Tibial artery (tissue), 4 donors: Measurements from ENCODE around the gene LRP1B.

Source experiments
- DNase-seq, 2 donors: peaks; one replicate each; pipeline ENCODE4 v3.0.0-alpha.2; 2019
- H3K27ac ChIP-seq, 2 donors: fragments of 200-600 bp; sonication (generic) in 1 of 2; 1 replicate in 1 of 2; 2 replicates in 1 of 2; pipeline ENCODE4 v1.5.1; 2018 to 2019; ENCODE audit warnings: mild to moderate bottlenecking in 1 of 2
- H3K27me3 ChIP-seq, 2 donors: fragments of 200-600 bp; sonication (generic) in 1 of 2; one replicate each; pipeline versions ENCODE4 v1.5.1 to v1.6.0; 2016 to 2019
- H3K36me3 ChIP-seq, 3 donors: fragments of 200-600 bp; sonication (generic) in 2 of 3; one replicate each; pipeline ENCODE4 v1.5.1; 2016 to 2019; ENCODE audit warnings: mild to moderate bottlenecking in 2 of 3
- H3K4me1 ChIP-seq, 4 donors: fragments of 200-600 bp; sonication (generic) in 2 of 4; 1 replicate in 3 of 4; 2 replicates in 1 of 4; pipeline ENCODE4 v1.5.1; 2016 to 2019
- H3K4me3 ChIP-seq, 2 donors: fragments of 200-600 bp; sonication (generic) in 1 of 2; 1 replicate in 1 of 2; 2 replicates in 1 of 2; pipeline ENCODE4 v1.5.1; 2018 to 2019; ENCODE audit warnings: mild to moderate bottlenecking in 2 of 2
- H3K9me3 ChIP-seq, 3 donors: fragments of 200-600 bp; sonication (generic) in 1 of 3; one replicate each; pipeline ENCODE4 v1.5.1; 2016 to 2019
- intact Hi-C: fragments of 100-400 bp; cut with DNase I; formaldehyde crosslinking; loops from one replicate; pipeline ENCODE4 v1.15.0; 2023; ENCODE audit warnings: low total_unique reads
- TF ChIP-seq, protein P1 (sequence below), 2 experiments: fragments of 200-600 bp in 1 of 2; fragments of 450-650 bp in 1 of 2; IDR thresholded peaks; one replicate each; pipeline ENCODE4 v1.5.1; 2017 to 2019; ENCODE audit warnings: antibody characterized with exemption in 2 of 2, mild to moderate bottlenecking in 1 of 2, moderate library complexity in 1 of 2

The LRP1B gene

DNA sequence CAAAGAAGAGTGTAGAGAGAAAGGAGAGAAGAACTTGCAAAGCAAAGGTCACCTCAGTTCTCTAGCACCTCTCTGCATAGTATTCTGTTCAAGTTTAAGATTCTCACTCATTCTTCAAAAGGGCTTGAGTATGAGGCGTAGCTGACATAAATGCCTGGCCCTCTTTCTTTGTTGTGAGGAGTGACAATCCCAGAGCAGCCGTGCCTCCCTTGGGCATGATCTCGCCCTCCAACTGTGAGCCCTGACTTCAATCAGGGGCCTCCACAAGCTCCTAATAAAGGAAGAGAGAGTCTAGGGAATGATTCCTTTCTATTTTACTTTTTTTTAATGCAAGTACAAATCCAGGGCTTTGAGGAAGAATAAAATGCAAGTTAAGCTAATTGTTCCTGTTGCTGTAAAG, 402.7 kb downstream of the LRP1B start:
- Histone ChIP-seq H3K9me3 (no peaks in the 10 kb centered on the region), H3K4me1 (no peaks in the 10 kb centered on the region), H3K36me3 (no peaks in the 10 kb centered on the region), H3K27ac (no peak overlapping the region), H3K4me3 (no peak overlapping the region), H3K27me3 (no peaks in the 10 kb centered on the region)
- DNase-seq: no peak
- TF ChIP-seq, protein P1, sequence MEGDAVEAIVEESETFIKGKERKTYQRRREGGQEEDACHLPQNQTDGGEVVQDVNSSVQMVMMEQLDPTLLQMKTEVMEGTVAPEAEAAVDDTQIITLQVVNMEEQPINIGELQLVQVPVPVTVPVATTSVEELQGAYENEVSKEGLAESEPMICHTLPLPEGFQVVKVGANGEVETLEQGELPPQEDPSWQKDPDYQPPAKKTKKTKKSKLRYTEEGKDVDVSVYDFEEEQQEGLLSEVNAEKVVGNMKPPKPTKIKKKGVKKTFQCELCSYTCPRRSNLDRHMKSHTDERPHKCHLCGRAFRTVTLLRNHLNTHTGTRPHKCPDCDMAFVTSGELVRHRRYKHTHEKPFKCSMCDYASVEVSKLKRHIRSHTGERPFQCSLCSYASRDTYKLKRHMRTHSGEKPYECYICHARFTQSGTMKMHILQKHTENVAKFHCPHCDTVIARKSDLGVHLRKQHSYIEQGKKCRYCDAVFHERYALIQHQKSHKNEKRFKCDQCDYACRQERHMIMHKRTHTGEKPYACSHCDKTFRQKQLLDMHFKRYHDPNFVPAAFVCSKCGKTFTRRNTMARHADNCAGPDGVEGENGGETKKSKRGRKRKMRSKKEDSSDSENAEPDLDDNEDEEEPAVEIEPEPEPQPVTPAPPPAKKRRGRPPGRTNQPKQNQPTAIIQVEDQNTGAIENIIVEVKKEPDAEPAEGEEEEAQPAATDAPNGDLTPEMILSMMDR (IDR thresholded peaks at IDR 0.05): no peak
- intact Hi-C loops: no loop called here

DNA sequence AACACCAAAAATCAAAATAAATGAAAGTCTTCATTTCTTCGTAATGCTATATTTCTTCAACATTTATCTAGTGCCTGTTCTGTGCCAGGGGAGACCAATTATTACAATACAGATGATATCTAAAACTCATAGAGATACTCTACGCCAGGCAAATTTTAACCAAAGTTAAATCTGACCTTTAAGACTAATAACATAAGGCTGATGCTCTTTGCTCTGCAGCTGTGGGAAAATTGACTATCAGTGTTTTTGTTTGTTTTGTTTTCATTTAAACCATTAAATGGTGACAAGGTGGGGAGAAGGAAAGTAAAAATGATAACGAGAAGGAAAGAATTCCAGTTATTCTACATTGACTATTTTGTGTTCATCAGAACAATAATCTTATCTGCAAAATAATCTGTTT, 406.4 kb downstream of the LRP1B start:
- DNase-seq: no peak
- H3K4me3 ChIP-seq: no peak overlapping the region
- no peaks in the 10 kb centered on the region for H3K27me3 ChIP-seq
- no peak overlapping the region for H3K27ac ChIP-seq
- intact Hi-C loops: no loop called here
- H3K36me3 ChIP-seq: no peaks in the 10 kb centered on the region
- H3K9me3 ChIP-seq: no peaks in the 10 kb centered on the region
- TF ChIP-seq, protein P1 (IDR thresholded peaks at IDR 0.05): no peak
- no peaks in the 10 kb centered on the region for H3K4me1 ChIP-seq

DNA sequence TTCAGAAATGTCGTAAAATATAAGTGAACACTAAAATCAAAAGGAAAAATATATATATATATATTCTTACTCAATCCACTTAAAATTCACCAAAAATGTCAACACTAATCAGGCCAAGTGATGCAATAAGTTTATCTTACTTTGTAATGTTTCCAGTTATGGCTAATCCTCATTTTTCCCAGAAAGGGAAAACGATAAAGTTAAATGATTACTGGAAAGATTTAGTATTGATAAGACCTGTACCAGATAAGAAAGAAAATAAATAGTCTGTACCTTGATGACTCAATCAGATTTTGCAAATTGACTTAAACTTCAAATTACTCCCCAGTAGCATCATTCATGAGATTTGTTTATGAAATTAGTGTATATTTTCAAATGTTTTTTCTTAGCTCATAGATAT, 407.0 kb downstream of the LRP1B start:
- no peaks in the 10 kb centered on the region for H3K4me1 ChIP-seq
- H3K36me3 ChIP-seq: no peaks in the 10 kb centered on the region
- H3K4me3 ChIP-seq: no peak overlapping the region
- TF ChIP-seq, protein P1 (IDR thresholded peaks at IDR 0.05): no peak
- H3K27me3 ChIP-seq: no peaks in the 10 kb centered on the region
- no peak for DNase-seq
- no peak overlapping the region for H3K27ac ChIP-seq
- no peaks in the 10 kb centered on the region for H3K9me3 ChIP-seq
- intact Hi-C loops: no loop called here

DNA sequence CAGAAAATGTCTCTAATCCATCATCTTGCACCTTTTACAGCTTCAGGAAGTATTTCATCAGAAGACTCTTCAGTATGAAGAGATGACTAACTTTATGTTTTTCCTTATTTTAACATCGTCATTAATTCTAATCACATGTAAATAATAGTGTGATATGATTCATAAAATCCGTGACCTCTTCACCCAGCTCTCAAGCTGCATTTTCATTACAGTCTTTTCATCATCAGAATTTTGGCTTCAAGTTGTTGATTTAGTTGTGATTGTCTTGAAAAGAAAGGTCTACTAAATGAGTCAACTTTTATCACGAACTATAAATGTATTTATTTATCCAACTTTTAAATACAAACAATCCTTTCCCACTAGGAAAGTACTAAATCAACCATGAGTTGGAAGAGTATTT, 410.3 kb downstream of the LRP1B start:
- DNase-seq: no peak
- Histone ChIP-seq H3K9me3 (no peaks in the 10 kb centered on the region), H3K27me3 (no peaks in the 10 kb centered on the region), H3K27ac (no peak overlapping the region), H3K4me1 (no peaks in the 10 kb centered on the region), H3K4me3 (no peak overlapping the region), H3K36me3 (no peaks in the 10 kb centered on the region)
- intact Hi-C loops: no loop called here
- TF ChIP-seq, protein P1 (IDR thresholded peaks at IDR 0.05): no peak

DNA sequence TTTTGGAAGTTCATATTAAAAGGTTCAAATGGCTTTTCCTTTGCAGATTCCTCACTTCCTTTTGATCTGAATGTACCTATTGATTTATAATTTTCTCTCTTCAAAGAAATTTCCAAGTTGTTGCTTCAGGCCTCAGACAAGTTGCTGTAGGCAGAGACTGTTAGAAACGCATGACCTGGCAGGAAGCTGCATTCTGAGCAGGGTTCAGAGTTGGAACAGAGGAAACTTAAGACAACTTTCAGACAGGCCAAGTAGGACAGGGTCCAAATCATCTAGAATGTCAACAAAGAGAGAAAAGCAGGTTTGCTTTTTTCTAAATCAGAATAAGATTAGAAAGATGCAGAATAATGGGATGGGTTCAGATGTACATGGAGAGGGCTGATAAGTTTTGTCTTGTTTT, 416.3 kb downstream of the LRP1B start:
- TF ChIP-seq, protein P1 (IDR thresholded peaks at IDR 0.05): no peak
- intact Hi-C loops: no loop called here
- Histone ChIP-seq H3K4me3 (no peak overlapping the region), H3K4me1 (no peaks in the 10 kb centered on the region), H3K36me3 (no peaks in the 10 kb centered on the region), H3K27me3 (no peaks in the 10 kb centered on the region), H3K9me3 (no peaks in the 10 kb centered on the region), H3K27ac (no peak overlapping the region)
- DNase-seq: no peak

DNA sequence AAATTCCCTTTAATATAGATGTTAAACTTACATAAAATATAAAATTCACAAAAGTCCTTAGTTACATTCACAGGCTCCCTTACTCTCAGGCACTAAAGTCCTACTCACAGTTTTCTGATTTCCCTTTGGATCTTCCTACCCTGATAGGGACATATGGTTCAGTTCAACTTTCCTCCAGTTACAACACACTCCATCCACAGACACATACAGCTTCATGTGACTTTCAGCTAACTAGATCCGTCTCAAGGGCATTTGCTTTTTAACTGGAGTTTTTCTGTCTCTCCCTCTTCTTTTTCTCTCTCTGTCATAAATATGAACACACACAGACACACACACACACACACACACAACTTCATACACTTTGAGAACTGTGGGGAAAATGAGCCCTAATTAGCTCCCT, 419.2 kb downstream of the LRP1B start:
- Histone ChIP-seq H3K9me3 (no peaks in the 10 kb centered on the region), H3K36me3 (no peaks in the 10 kb centered on the region), H3K27me3 (no peaks in the 10 kb centered on the region), H3K4me3 (no peak overlapping the region), H3K4me1 (no peaks in the 10 kb centered on the region), H3K27ac (no peak overlapping the region)
- TF ChIP-seq, protein P1 (IDR thresholded peaks at IDR 0.05): no peak
- intact Hi-C loops: no loop called here
- DNase-seq: no peak
